ENCODE data around the gene RNU6-1.

GRCh38 chr15:67840749-67841512 lies 1.1 kb upstream of the RNU6-1 start:
- no peak for TF ChIP-seq POLR2A (IDR thresholded peaks at IDR 0.05; ENCODE audit: borderline replicate concordance, extremely low read depth, insufficient read depth, insufficient read length)
- TF ChIP-seq, protein P1, sequence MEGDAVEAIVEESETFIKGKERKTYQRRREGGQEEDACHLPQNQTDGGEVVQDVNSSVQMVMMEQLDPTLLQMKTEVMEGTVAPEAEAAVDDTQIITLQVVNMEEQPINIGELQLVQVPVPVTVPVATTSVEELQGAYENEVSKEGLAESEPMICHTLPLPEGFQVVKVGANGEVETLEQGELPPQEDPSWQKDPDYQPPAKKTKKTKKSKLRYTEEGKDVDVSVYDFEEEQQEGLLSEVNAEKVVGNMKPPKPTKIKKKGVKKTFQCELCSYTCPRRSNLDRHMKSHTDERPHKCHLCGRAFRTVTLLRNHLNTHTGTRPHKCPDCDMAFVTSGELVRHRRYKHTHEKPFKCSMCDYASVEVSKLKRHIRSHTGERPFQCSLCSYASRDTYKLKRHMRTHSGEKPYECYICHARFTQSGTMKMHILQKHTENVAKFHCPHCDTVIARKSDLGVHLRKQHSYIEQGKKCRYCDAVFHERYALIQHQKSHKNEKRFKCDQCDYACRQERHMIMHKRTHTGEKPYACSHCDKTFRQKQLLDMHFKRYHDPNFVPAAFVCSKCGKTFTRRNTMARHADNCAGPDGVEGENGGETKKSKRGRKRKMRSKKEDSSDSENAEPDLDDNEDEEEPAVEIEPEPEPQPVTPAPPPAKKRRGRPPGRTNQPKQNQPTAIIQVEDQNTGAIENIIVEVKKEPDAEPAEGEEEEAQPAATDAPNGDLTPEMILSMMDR (IDR thresholded peaks at IDR 0.05 in 2 of 3, conservative IDR thresholded peaks at IDR 0.05 in 1 of 3; ENCODE audit: borderline replicate concordance in 1 of 3, insufficient read depth in 1 of 3, low read depth in 2 of 3, low read length in 2 of 3): no peak
- no peak for TF ChIP-seq ATF3 (IDR thresholded peaks at IDR 0.05)
- TF ChIP-seq EZH2 (IDR thresholded peaks at IDR 0.05): no peak

Data from HCT116 (cell line).